Heart left ventricle (tissue), 16 donors: ENCODE results near the gene CTTNBP2NL. TPM values are rescaled to one million over a fixed set of nuclear protein-coding genes. Genes with fewer than 3 reads are reported as not detected.

Experiments
- ATAC-seq, 4 donors: fragments of 200-7000 bp; cut with Tn5 transposase; one replicate each; pipeline ENCODE4 v1.9.1; 2020 to 2022; ENCODE audit warnings: moderate library complexity in 4 of 4, mild to moderate bottlenecking in 3 of 4, moderate number of reproducible peaks in 1 of 4
- DNase-seq, 5 donors: peaks; one replicate each; pipeline ENCODE4 v3.0.0-alpha.2; 2020
- H3K27ac ChIP-seq, 12 donors: fragments of 200-600 bp; sonication (generic) in 4 of 12; one replicate each; pipeline versions ENCODE4 v1.5.0 to v1.8.0; 2016 to 2022; ENCODE audit warnings: mild to moderate bottlenecking in 2 of 12
- H3K27me3 ChIP-seq, 9 donors: fragments of 200-600 bp; sonication (generic) in 2 of 9; one replicate each; pipeline versions ENCODE4 v1.5.1 to v1.8.0; 2016 to 2022; ENCODE audit warnings: mild to moderate bottlenecking in 3 of 9
- H3K36me3 ChIP-seq, 9 donors: fragments of 200-600 bp; sonication (generic) in 2 of 9; one replicate each; pipeline versions ENCODE4 v1.5.0 to v1.8.0; 2018 to 2022; ENCODE audit warnings: mild to moderate bottlenecking in 2 of 9
- H3K4me1 ChIP-seq, 12 donors: fragments of 200-600 bp; sonication (generic) in 4 of 12; one replicate each; pipeline versions ENCODE4 v1.5.0 to v1.8.0; 2016 to 2022; ENCODE audit warnings: mild to moderate bottlenecking in 3 of 12
- H3K4me3 ChIP-seq, 12 donors: fragments of 200-600 bp; sonication (generic) in 4 of 12; one replicate each; pipeline versions ENCODE4 v1.5.0 to v1.8.0; 2017 to 2022; ENCODE audit warnings: mild to moderate bottlenecking in 9 of 12, moderate library complexity in 4 of 12
- H3K9me3 ChIP-seq, 12 donors: fragments of 200-600 bp; sonication (generic) in 4 of 12; one replicate each; pipeline versions ENCODE4 v1.5.0 to v1.8.0; 2016 to 2022; ENCODE audit warnings: mild to moderate bottlenecking in 1 of 12
- CTCF ChIP-seq, 12 donors: fragments of 200-600 bp; sonication (generic) in 4 of 12; IDR thresholded peaks; one replicate each; pipeline versions ENCODE4 v1.5.0 to v1.8.0; 2018 to 2022; ENCODE audit warnings: antibody characterized with exemption in 12 of 12, mild to moderate bottlenecking in 5 of 12
- POLR2A ChIP-seq, 2 donors: fragments of 450-650 bp; IDR thresholded peaks; one replicate each; pipeline ENCODE4 v1.6.1; 2017; ENCODE audit warnings: antibody characterized with exemption in 2 of 2, mild to moderate bottlenecking in 2 of 2, moderate library complexity in 2 of 2
- WGBS, 4 donors: extraction: QIAGEN DNeasy Blood & Tissue Kit in 2 of 4; methylation state at CpG; one replicate each; pipeline versions ENCODE4 v1.1.5 to v1.1.7; 2013 to 2018; 5-methylcytosine and 5-hydroxymethylcytosine counted together
- intact Hi-C, 10 donors: fragments of 100-400 bp; cut with DNase I; formaldehyde crosslinking; loops; one replicate each; pipeline versions ENCODE4 v1.11.1 to v1.14.2; 2022
- polyA plus RNA-seq, 2 donors: library from polyadenylated mRNA; stranded (reverse); fragments of 200-250 nt; gene quantifications; one replicate each; pipeline ENCODE4 v1.2.3, GENCODE V29; 2013
- total RNA-seq, 9 donors: library from RNA; depleted of rRNA in 2 of 9; stranded (reverse); fragments of >200 nt in 2 of 9; fragmentation: NEBNext Ultra II Directional in 3 of 9; extraction: Animal tissue kit (Norgen Biotek cat#: 25700) in 3 of 9; gene quantifications; one replicate each; pipeline versions ENCODE4 v1.1.0 to v1.2.4, GENCODE V29; 2016 to 2023
- donor health status: ischemic (EF 13 %, LVEDD 7.1; RV severe dilation, severe dysfunction).
- donor health status: healthy with polysubstance abuse.
- donor health status: DM: no; HTN: yes; CAD: no.
- donor health status: DM: no; HTN: no; CAD: no.
- donor health status: ischemic (EF 25% LVEDD 6.9; RV normal size, moderate dysfunction).
- donor health status: ischemic (EF 25% LVEDD 5.7; RV mildly dilated, moderate dysfunction).
- donor health status: healthy.
- donor health status: DM: yes; HTN: yes; CAD: no.
- donor health status: ischemic (EF 35%, LVEDD 5.7; RV mildly dilated, moderate dysfunction).
- donor health status: nonischemic (EF 11% LVEDD 7.7; RV severe dilation, severe dysfunction).
- donor health status: DM: yes; HTN: yes; CAD: no.
- donor health status: PGD.
- donor health status: ischemic (EF 29% LVEDD 5.4; RV normal size, mild dysfunction).
- donor health status: nonischemic (EF 23%, LVEDD 6.1; RV moderate dilation, normal function).

The CTTNBP2NL gene
- total and polyA plus RNA-seq, 11 donors = 4.6 to 22.8 (median 14.1) TPM

- DNase-seq (peak in 4 of 5 donors; percentile 13 to 73 (median 33)), ATAC-seq (peak; percentile 58 to 75 (median 72))
- H3K4me3 ChIP-seq = peak overlapping the region; percentile 11 to 51 (median 32)
- 47 to 56% (median 51%) methylated on average over 11 of the region's 11 CpGs for WGBS, 4 donors
- H3K9me3 ChIP-seq = no peaks in the 10 kb centered on the region
- peaks cover 0 to 36% (median 15%) of the 10 kb centered on the region in 12 donors for H3K4me1 ChIP-seq
- intact Hi-C loops = loop anchor here in 2 of 10 donors (1.0 to 10.0 kb wide), 2 partner anchors 9 to 875 kb away; no protein-coding TSS in a partner anchor
- peak overlapping the region; percentile 61 to 89 (median 78) for H3K27ac ChIP-seq
- H3K27me3 ChIP-seq = no peaks in the 10 kb centered on the region
- no peaks in the 10 kb centered on the region for H3K36me3 ChIP-seq
- peak in 1 of 2 donors; percentile 44 for TF ChIP-seq POLR2A (IDR thresholded peaks at IDR 0.05)
- TF ChIP-seq CTCF (IDR thresholded peaks at IDR 0.05) = peak in 2 of 12 donors; percentile 10 to 20
Measured at GRCh38 chr1:112359961-112360767, 35.9 kb upstream of the CTTNBP2NL start.

GRCh38 chr1:112363636-112364035, 32.4 kb upstream of the CTTNBP2NL start:
- intact Hi-C loops = loop anchor here in 1 of 10 donors (10.0 kb wide), 1 partner anchor 879 kb away; no protein-coding TSS in a partner anchor

GRCh38 chr1:112368198-112368597, 27.8 kb upstream of the CTTNBP2NL start:
- intact Hi-C loops = loop anchor here in 1 of 10 donors (10.0 kb wide), 1 partner anchor 883 kb away; no protein-coding TSS in a partner anchor
- H3K36me3 ChIP-seq = no peaks in the 10 kb centered on the region
- DNase-seq = no peak
- H3K27me3 ChIP-seq = peaks cover 0 to 8% (median 0%) of the 10 kb centered on the region in 9 donors
- H3K27ac ChIP-seq = no peak overlapping the region
- no peak overlapping the region for H3K4me3 ChIP-seq
- TF ChIP-seq CTCF (IDR thresholded peaks at IDR 0.05) (no peak), POLR2A (IDR thresholded peaks at IDR 0.05) (no peak)
- ATAC-seq = no peak
- no peaks in the 10 kb centered on the region for H3K9me3 ChIP-seq
- H3K4me1 ChIP-seq = peaks cover 0 to 5% (median 0%) of the 10 kb centered on the region in 12 donors
- WGBS, 4 donors = 75 to 86% (median 81%) methylated on average over 3 of the region's 3 CpGs

More at GRCh38 chr1:112363636-112364035, 32.4 kb upstream of the CTTNBP2NL start:
- Histone ChIP-seq H3K4me3 (no peak overlapping the region), H3K27ac (no peak overlapping the region), H3K36me3 (no peaks in the 10 kb centered on the region), H3K4me1 (peaks cover 0 to 28% (median 11%) of the 10 kb centered on the region in 12 donors), H3K27me3 (peaks cover 0 to 5% (median 0%) of the 10 kb centered on the region in 9 donors), H3K9me3 (no peaks in the 10 kb centered on the region)
- ATAC-seq (no peak), DNase-seq (no peak)
- WGBS, 4 donors = 85 to 93% (median 90%) methylated on average over 2 of the region's 2 CpGs
- TF ChIP-seq CTCF (IDR thresholded peaks at IDR 0.05) (no peak), POLR2A (IDR thresholded peaks at IDR 0.05) (no peak)
